ENCODE results near the gene PCYT1A. TPM values are rescaled to one million over a fixed set of nuclear protein-coding genes. Genes with fewer than 3 reads are reported as not detected.
"Not testable (repeated sequence)": the region's sequence is repeated elsewhere in the genome, so short reads cannot be mapped to it uniquely, and the experiment has no call there.

Gene PCYT1A
- total RNA-seq, 4 donors from 2014 or later = 59.5 to 80.4 (median 73.1) TPM

DNA sequence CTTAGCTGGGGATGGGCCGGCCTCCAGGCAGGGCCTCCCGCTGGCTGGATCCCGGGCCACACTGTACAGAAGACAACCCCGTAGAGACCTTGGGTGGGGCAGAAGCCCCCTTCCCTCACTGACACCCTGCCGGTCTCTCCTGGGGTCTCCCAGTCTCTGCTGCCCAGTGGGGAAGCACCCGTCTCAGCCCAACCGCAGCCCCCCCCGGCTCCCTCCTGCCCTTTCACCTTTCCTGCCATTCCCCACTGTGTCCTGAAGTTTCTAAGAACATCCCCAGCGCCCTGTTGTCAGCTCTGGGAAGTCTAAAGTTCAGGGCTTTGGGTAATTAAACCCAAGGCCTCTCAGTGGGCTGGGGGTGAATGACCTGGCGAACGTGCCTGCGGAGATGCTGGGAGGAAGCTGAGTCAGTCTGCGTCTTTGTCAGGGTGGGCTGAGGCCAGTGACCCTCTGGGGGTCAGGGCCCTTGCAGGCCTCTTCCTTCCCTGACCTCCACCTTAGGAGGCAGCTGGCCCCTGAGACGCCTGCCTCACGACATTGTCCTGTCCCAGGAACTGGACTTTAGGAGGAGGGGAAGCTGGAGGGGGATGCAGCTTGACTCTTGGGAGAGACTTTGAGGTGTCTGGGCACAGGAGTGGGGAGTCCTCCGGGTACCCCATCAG is 72.6 kb downstream of the PCYT1A start:
- Histone ChIP-seq H3K36me3 (no peaks in the 10 kb centered on the region), H3K4me3 (replicated peaks in 1 of 3) (no peak overlapping the region), H3K4me1 (peaks cover 0 to 7% of the 10 kb centered on the region in 2 donors), H3K27ac (no peak overlapping the region), H3K27me3 (no peaks in the 10 kb centered on the region), H3K9me3 (no peaks in the 10 kb centered on the region)
- DNase-seq = no peak
- 88 to 91% methylated on average over 11 to 16 of the region's 16 CpGs for WGBS, 2 donors
- intact Hi-C loops (cut with DNase I) = no loop called here
- TF ChIP-seq, protein P1, sequence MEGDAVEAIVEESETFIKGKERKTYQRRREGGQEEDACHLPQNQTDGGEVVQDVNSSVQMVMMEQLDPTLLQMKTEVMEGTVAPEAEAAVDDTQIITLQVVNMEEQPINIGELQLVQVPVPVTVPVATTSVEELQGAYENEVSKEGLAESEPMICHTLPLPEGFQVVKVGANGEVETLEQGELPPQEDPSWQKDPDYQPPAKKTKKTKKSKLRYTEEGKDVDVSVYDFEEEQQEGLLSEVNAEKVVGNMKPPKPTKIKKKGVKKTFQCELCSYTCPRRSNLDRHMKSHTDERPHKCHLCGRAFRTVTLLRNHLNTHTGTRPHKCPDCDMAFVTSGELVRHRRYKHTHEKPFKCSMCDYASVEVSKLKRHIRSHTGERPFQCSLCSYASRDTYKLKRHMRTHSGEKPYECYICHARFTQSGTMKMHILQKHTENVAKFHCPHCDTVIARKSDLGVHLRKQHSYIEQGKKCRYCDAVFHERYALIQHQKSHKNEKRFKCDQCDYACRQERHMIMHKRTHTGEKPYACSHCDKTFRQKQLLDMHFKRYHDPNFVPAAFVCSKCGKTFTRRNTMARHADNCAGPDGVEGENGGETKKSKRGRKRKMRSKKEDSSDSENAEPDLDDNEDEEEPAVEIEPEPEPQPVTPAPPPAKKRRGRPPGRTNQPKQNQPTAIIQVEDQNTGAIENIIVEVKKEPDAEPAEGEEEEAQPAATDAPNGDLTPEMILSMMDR (IDR thresholded peaks at IDR 0.05) = no peak
- no peak for TF ChIP-seq POLR2A (IDR thresholded peaks at IDR 0.05)

DNA sequence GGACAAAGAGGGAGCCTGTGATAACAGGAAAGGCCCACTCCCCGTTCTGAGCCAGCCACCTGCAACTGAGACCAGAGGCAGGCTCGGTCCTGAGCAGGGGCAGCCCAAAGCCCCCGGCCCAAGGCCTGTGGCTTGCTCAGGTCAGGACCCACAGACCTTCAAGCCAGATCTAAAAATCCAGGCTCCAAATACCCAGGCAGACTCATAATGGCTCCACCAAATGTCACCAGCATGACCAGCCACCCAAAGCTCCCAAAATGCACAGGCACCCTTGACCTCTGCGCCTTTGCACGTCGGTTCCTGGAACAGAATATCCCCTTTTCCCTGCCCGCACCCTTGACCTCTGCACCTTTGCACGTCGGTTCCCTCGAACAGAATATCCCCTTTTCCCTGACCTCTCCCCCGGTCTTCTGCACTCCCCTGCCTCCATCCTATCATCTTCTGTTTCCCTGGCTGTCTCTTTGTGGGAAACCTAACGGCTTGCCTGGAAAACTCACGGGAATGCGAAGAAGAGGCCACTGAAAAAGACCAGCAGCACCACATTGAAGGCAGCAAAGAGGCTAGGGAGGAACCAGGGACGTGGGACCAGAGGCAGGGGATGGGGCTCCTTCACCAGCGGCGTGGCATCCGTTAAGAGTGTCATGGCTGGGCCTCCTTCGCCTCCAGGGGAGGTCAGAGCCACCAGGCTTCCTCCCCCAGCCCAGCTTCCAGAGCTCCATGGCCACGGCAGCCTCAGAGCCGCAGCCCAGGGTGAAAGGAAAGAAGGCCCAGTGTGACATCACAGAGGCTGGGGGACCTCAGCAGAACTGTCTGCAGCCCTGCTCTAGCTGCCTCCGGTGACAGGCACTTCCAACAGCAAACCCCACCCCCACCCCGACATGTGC is 76.6 kb downstream of the PCYT1A start, which contains the start of gene ZDHHC19:
TSS of gene ZDHHC19 (minus strand) at position 728 of the 884 bp plus-strand sequence. CDS start at position 643, 85 bp downstream.
- no peak for DNase-seq
- TF ChIP-seq, protein P1 (IDR thresholded peaks at IDR 0.05) = no peak
- no peak for TF ChIP-seq POLR2A (IDR thresholded peaks at IDR 0.05)
- Histone ChIP-seq H3K4me3 (replicated peaks in 1 of 3) (no peak within 1 kb of the TSS), H3K36me3 (no peaks in the 10 kb centered on the region), H3K27me3 (no peaks in the 10 kb centered on the region), H3K9me3 (no peaks in the 10 kb centered on the region), H3K27ac (no peak within 1 kb of the TSS), H3K4me1 (no peaks in the 10 kb centered on the region)
- intact Hi-C loops (cut with DNase I) = no loop called here
- 72 to 79% methylated on average over 18 to 23 of the region's 23 CpGs for WGBS, 2 donors

DNA sequence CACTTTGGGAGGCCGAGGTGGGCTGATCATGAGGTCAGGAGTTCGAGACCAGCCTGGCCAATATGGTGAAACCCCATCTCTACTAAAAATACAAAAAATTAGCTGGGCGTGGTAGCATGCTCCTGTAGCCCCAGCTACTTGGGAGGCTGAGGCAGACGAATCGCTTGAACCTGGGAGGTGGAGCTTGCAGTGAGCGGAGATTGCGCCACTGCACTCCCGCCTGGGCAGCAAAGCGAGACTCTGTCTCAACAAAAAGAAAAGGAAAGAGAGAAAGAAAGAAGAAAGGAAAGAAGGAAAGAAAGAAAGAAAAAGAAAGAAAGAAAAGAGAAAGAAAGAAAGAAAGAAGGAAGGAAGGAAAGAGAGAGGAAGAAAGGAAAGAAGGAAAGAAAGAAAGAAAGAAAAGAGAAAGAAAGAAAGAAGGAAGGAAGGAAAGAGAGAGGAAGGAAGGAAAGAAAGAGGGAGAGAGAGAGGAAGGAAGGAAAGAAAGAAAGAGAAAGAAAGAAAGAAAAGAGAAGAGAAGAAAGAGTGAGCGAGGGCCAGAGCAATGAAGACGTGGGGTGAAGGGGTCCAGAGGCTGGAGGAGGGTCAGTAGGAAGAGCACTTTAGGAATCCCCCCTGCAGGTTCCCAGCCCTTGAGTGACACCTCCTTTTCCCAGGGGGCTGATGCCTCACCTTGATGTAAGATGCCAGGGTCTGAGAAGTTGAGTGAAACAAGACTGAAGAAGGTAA is 77.4 kb downstream of the PCYT1A start:
- H3K27me3 ChIP-seq; H3K36me3 ChIP-seq; H3K9me3 ChIP-seq; H3K4me1 ChIP-seq; H3K27ac ChIP-seq; intact Hi-C loops (cut with DNase I); DNase-seq; H3K4me3 ChIP-seq (replicated peaks in 1 of 3): not testable (repeated sequence)
- WGBS, 2 donors = 88 to 96% methylated on average over 11 of the region's 11 CpGs

DNA sequence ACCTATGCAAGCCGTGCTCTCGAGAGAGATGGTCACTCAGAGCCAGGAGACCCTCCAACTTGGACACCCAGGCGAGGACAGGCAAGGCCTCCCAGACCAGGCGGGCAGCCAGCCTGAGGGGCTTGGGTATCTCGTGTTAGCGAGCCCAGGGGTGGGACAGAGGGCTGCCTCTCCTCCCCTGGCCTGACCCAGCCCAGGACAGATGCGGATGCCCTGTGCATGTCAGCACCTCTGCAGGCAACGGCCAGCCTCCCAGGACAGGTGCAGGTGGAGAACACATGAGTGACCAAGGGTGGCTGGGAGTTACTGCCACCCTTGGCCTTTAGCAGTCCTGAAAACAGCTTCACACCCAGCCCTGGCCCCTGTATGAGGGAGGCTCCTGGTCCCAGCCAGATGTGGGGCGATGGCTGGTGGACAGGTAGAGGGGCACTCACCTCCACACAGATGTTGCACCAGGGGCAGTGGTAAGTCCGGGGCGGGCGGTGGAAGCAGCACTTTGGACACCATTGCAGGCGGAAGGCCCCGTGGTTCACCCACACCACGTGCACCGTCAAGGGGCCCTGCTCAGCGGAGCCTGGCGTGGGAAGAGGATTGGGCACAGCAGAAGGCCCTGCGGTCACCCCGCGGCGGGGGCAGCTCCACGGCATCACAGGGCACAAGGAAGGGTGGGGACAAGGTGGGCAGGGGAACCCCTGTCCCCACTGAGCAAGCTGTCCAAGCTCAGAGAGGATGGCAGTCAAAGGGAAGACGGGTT is 78.4 kb downstream of the PCYT1A start:
- Histone ChIP-seq H3K4me3 (replicated peaks in 1 of 3) (no peak overlapping the region), H3K27ac (no peak overlapping the region), H3K36me3 (no peaks in the 10 kb centered on the region), H3K4me1 (no peaks in the 10 kb centered on the region), H3K27me3 (no peaks in the 10 kb centered on the region), H3K9me3 (no peaks in the 10 kb centered on the region)
- no peak for DNase-seq
- intact Hi-C loops (cut with DNase I) = no loop called here
- WGBS, 2 donors = 84 to 90% methylated on average over 6 to 13 of the region's 24 CpGs
- TF ChIP-seq POLR2A (IDR thresholded peaks at IDR 0.05) = no peak
- TF ChIP-seq, protein P1 (IDR thresholded peaks at IDR 0.05) = no peak
